Heart left ventricle (tissue), 13 donors: ENCODE data around the gene RLN1.

Experiments
- CTCF ChIP-seq, 12 donors: fragments of 200-600 bp; sonication (generic) in 4 of 12; IDR thresholded peaks; one replicate each; pipeline versions ENCODE4 v1.5.0 to v1.8.0; 2018 to 2022; ENCODE audit warnings: antibody characterized with exemption in 12 of 12, mild to moderate bottlenecking in 5 of 12
- POLR2A ChIP-seq, 2 donors: fragments of 450-650 bp; IDR thresholded peaks; one replicate each; pipeline ENCODE4 v1.6.1; 2017; ENCODE audit warnings: antibody characterized with exemption in 2 of 2, mild to moderate bottlenecking in 2 of 2, moderate library complexity in 2 of 2
- donor health status: ischemic (EF 13 %, LVEDD 7.1; RV severe dilation, severe dysfunction).
- donor health status: DM: no; HTN: yes; CAD: no.
- donor health status: DM: no; HTN: no; CAD: no.
- donor health status: ischemic (EF 25% LVEDD 6.9; RV normal size, moderate dysfunction).
- donor health status: ischemic (EF 25% LVEDD 5.7; RV mildly dilated, moderate dysfunction).
- donor health status: ischemic (EF 35%, LVEDD 5.7; RV mildly dilated, moderate dysfunction).
- donor health status: nonischemic (EF 11% LVEDD 7.7; RV severe dilation, severe dysfunction).
- donor health status: DM: yes; HTN: yes; CAD: no.
- donor health status: PGD.
- donor health status: ischemic (EF 29% LVEDD 5.4; RV normal size, mild dysfunction).
- donor health status: nonischemic (EF 23%, LVEDD 6.1; RV moderate dilation, normal function).

GRCh38 chr9:5375790-5376477, 36.3 kb upstream of the RLN1 start:
- TF ChIP-seq CTCF (IDR thresholded peaks at IDR 0.05) (no peak), POLR2A (IDR thresholded peaks at IDR 0.05) (no peak)
